HG03135 (cell line): ENCODE data around the gene NLRP2B.
"Not testable (repeated sequence)": the region's sequence is repeated elsewhere in the genome, so short reads cannot be mapped to it uniquely, and the experiment has no call there.

Experiments used
- ATAC-seq: cut with Tn5 transposase; IDR thresholded peaks from one replicate; pipeline ENCODE4 v1.9.1; 2021; ENCODE audit warnings: mild to moderate bottlenecking, moderate library complexity; ENCODE audit not compliant: unreplicated experiment

NLRP2B gene

GRCh38 chrX:57680160-57680559, at the start of gene NLRP2B:
Gene NLRP2B (minus strand): TSS chrX:57680260.
- ATAC-seq: no peak

- ATAC-seq: not testable (repeated sequence)
Observed at GRCh38 chrX:57725995-57726394, 45.9 kb upstream of the NLRP2B start.

GRCh38 chrX:57681341-57681740, 1.3 kb upstream of the NLRP2B start:
- no peak for ATAC-seq

- ATAC-seq: no peak
Observed at GRCh38 chrX:57678686-57679428, 1.2 kb downstream of the NLRP2B start.

- no peak for ATAC-seq
Observed at GRCh38 chrX:57677132-57677858, 2.8 kb downstream of the NLRP2B start.

- no peak for ATAC-seq
Observed at GRCh38 chrX:57675320-57675719, 4.7 kb downstream of the NLRP2B start.

- ATAC-seq: no peak
Observed at GRCh38 chrX:57674861-57675260, 5.2 kb downstream of the NLRP2B start.

- no peak for ATAC-seq
Observed at GRCh38 chrX:57669961-57670360, 10.1 kb downstream of the NLRP2B start.

- ATAC-seq: no peak
Observed at GRCh38 chrX:57667010-57667409, 13.1 kb downstream of the NLRP2B start.

- ATAC-seq: no peak
Observed at GRCh38 chrX:57655065-57655464, 25.0 kb downstream of the NLRP2B start.

GRCh38 chrX:57652705-57653104, 27.4 kb downstream of the NLRP2B start:
- ATAC-seq: no peak

- ATAC-seq: no peak
Observed at GRCh38 chrX:57651169-57651919, 28.7 kb downstream of the NLRP2B start.

- no peak for ATAC-seq
Observed at GRCh38 chrX:57647020-57647419, 33.0 kb downstream of the NLRP2B start.

GRCh38 chrX:57643698-57644097, 36.4 kb downstream of the NLRP2B start:
- no peak for ATAC-seq

GRCh38 chrX:57641338-57641737, 38.7 kb downstream of the NLRP2B start:
- no peak for ATAC-seq

GRCh38 chrX:57640674-57641016, 39.4 kb downstream of the NLRP2B start:
- ATAC-seq: no peak

- ATAC-seq: not testable (repeated sequence)
Observed at GRCh38 chrX:57629438-57629837, 50.6 kb downstream of the NLRP2B start.
